Stomach (tissue), 9 donors: ENCODE measurements around the gene SLITRK3. TPM values are rescaled to one million over a fixed set of nuclear protein-coding genes. Genes with fewer than 3 reads are reported as not detected.

ENCODE experiments used
- DNase-seq, 2 donors: peaks; one replicate each; pipeline versions ENCODE4 v3.0.0 to v3.0.0-alpha.2; 2013 to 2019
- H3K27ac ChIP-seq, 5 donors: fragments of 200-600 bp in 4 of 5; sonication (generic) in 4 of 5; one replicate each; pipeline ENCODE4 v1.5.1; 2013 to 2019; ENCODE audit warnings: mild to moderate bottlenecking in 1 of 5, moderate library complexity in 1 of 5
- H3K27me3 ChIP-seq, 3 donors: fragments of 200-600 bp; sonication (generic); one replicate each; pipeline ENCODE4 v1.5.1; 2017 to 2019; ENCODE audit warnings: mixed run types in 1 of 3
- H3K36me3 ChIP-seq, 4 donors: fragments of 200-600 bp; sonication (generic); 1 replicate in 3 of 4; 2 replicates in 1 of 4; pipeline ENCODE4 v1.5.1; 2016 to 2019
- H3K4me1 ChIP-seq, 4 donors: fragments of 200-600 bp; sonication (generic); one replicate each; pipeline ENCODE4 v1.5.1; 2016 to 2019
- H3K4me3 ChIP-seq, 4 donors: fragments of 200-600 bp; sonication (generic) in 3 of 4; one replicate each; pipeline ENCODE4 v1.5.1; 2016 to 2019; ENCODE audit warnings: mild to moderate bottlenecking in 1 of 4
- H3K9me3 ChIP-seq, 4 donors: fragments of 200-600 bp; sonication (generic); one replicate each; pipeline ENCODE4 v1.5.1; 2016 to 2019
- EP300 ChIP-seq: sonication (generic); formaldehyde crosslinking; IDR thresholded peaks from one replicate; pipeline ENCODE4 v1.6.1; 2017; ENCODE audit warnings: antibody characterized with exemption
- POLR2A ChIP-seq, 4 donors: fragments of 450-650 bp; IDR thresholded peaks; one replicate each; pipeline ENCODE4 v1.6.1; 2016; ENCODE audit warnings: antibody characterized with exemption in 4 of 4, control low read depth in 2 of 4, mild to moderate bottlenecking in 1 of 4, moderate library complexity in 1 of 4
- POLR2AphosphoS5 ChIP-seq, 3 donors: sonication (generic); formaldehyde crosslinking; IDR thresholded peaks; one replicate each; pipeline ENCODE4 v1.6.1; 2016; ENCODE audit warnings: antibody characterized with exemption in 3 of 3
- WGBS, 5 donors: extraction: QIAGEN DNeasy Blood & Tissue Kit in 3 of 5; methylation state at CpG; one replicate each; pipeline versions ENCODE4 v1.1.5 to v1.1.7; 2013 to 2018; 5-methylcytosine and 5-hydroxymethylcytosine counted together
- intact Hi-C: fragments of 100-400 bp; cut with DNase I; formaldehyde crosslinking; loops from one replicate; pipeline ENCODE4 v1.15.1; 2023; ENCODE audit warnings: low total_unique reads
- polyA plus RNA-seq, 3 donors: library from polyadenylated mRNA; stranded (reverse); fragments of 200-250 nt; gene quantifications; one replicate each; pipeline ENCODE4 v1.2.3, GENCODE V29; 2013
- total RNA-seq, 5 donors: library from RNA; depleted of rRNA; stranded (reverse); fragments of >200 nt; gene quantifications; one replicate each; pipeline versions ENCODE4 v1.1.0 to v1.2.3, GENCODE V29; 2014 to 2016
- TF ChIP-seq, protein P1 (sequence below), 7 experiments: fragments of 450-650 bp in 4 of 7; fragments of 200-600 bp in 3 of 7; sonication (generic) in 3 of 7; IDR thresholded peaks; one replicate each; pipeline ENCODE4 v1.5.1; 2016 to 2019; ENCODE audit warnings: antibody characterized with exemption in 7 of 7, control low read depth in 2 of 7, mild to moderate bottlenecking in 1 of 7
- donor health status: healthy with polysubstance abuse.
- donor health status: Bipolar disorder and iron deficiency.
- donor health status: healthy.

SLITRK3 gene
- total and polyA plus RNA-seq, 8 donors, result 0.06 to 2.6 (median 0.60) TPM; not detected in 4

DNA sequence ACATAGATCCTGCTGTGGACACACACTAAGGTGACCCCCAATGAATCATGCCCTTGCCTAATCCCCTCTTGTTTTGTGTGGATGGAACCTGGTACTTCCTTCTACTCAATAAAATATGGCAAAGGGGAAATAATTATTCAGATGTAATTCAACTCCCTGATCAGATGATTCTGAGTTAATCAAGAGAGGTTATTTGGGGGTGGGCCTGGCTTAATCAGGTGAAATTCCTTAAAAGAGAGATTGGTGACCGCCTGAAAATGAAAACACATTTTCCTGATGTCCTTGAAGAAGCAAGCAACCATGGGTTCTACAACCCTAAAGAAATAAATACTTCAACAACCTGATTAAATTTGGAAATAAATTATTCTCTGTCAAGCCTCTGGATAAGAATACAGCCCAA is 8.3 kb upstream of the SLITRK3 start:
- 81 to 93% (median 90%) methylated on average over 1 of the region's 1 CpG for WGBS, 5 donors
- Histone ChIP-seq H3K27me3 (peaks cover 0 to 19% (median 6%) of the 10 kb centered on the region in 3 donors), H3K4me1 (peaks cover 0 to 9% (median 3%) of the 10 kb centered on the region in 4 donors), H3K4me3 (no peak overlapping the region), H3K36me3 (no peaks in the 10 kb centered on the region), H3K27ac (no peak overlapping the region), H3K9me3 (no peaks in the 10 kb centered on the region)
- no peak for DNase-seq
- intact Hi-C loops, result no loop called here
- TF ChIP-seq POLR2AphosphoS5 (IDR thresholded peaks at IDR 0.05), result no peak
- no peak for TF ChIP-seq EP300
- no peak for TF ChIP-seq POLR2A (IDR thresholded peaks at IDR 0.05)
- TF ChIP-seq, protein P1, sequence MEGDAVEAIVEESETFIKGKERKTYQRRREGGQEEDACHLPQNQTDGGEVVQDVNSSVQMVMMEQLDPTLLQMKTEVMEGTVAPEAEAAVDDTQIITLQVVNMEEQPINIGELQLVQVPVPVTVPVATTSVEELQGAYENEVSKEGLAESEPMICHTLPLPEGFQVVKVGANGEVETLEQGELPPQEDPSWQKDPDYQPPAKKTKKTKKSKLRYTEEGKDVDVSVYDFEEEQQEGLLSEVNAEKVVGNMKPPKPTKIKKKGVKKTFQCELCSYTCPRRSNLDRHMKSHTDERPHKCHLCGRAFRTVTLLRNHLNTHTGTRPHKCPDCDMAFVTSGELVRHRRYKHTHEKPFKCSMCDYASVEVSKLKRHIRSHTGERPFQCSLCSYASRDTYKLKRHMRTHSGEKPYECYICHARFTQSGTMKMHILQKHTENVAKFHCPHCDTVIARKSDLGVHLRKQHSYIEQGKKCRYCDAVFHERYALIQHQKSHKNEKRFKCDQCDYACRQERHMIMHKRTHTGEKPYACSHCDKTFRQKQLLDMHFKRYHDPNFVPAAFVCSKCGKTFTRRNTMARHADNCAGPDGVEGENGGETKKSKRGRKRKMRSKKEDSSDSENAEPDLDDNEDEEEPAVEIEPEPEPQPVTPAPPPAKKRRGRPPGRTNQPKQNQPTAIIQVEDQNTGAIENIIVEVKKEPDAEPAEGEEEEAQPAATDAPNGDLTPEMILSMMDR (IDR thresholded peaks at IDR 0.05), result no peak

DNA sequence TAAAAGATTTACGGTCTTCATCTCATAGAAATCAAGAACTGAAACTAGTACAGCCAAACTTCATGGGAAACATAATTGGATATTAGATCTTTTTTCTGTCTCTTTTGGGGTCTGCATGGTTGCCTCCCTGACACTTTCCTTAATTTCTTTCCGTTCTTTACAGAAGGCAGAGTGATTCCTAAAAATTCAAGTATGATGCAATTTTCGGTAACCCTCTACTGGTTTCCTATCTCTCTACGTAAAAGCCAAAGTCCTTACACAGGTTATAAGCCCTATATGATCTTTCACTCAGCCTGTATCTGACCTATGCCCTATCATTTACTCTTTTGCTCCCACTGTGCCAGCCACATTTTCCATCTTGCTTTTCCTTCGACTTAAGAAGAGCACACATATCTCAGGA is 6.8 kb upstream of the SLITRK3 start:
- Histone ChIP-seq H3K4me1 (peaks cover 0 to 9% (median 3%) of the 10 kb centered on the region in 4 donors), H3K36me3 (no peaks in the 10 kb centered on the region), H3K4me3 (no peak overlapping the region), H3K27ac (no peak overlapping the region), H3K9me3 (no peaks in the 10 kb centered on the region), H3K27me3 (peaks cover 0 to 31% (median 6%) of the 10 kb centered on the region in 3 donors)
- TF ChIP-seq POLR2A (IDR thresholded peaks at IDR 0.05), result no peak
- no peak for TF ChIP-seq EP300
- DNase-seq, result no peak
- 88 to 90% (median 88%) methylated on average over 5 of the region's 5 CpGs for WGBS, 5 donors
- intact Hi-C loops, result no loop called here

DNA sequence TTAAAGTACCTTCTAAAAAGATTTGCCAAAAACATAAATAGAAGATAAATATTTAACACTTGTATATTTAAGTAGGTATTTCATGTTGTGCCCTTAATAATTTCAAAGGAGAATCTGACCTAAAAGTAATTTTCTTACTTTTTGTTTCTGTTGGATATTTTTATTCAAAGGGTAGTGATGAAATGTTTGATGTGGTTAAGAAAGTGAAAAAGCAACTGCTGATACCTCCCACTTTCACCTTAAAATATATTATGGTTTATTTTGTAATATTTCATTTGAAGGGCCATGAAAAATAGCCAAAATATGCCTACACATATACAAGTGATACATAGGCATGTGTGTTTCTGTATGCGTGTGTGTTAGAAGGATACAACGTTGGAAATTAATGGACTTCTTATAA is 5.8 kb upstream of the SLITRK3 start:
- Histone ChIP-seq H3K36me3 (no peaks in the 10 kb centered on the region), H3K4me3 (no peak overlapping the region), H3K27ac (no peak overlapping the region), H3K27me3 (peaks cover 0 to 42% (median 15%) of the 10 kb centered on the region in 3 donors), H3K4me1 (peaks cover 0 to 7% (median 4%) of the 10 kb centered on the region in 4 donors), H3K9me3 (no peaks in the 10 kb centered on the region)
- intact Hi-C loops, result no loop called here
- 85 to 90% (median 86%) methylated on average over 2 of the region's 2 CpGs for WGBS, 5 donors
- no peak for DNase-seq
- TF ChIP-seq, protein P1 (IDR thresholded peaks at IDR 0.05), result no peak
- TF ChIP-seq POLR2A (IDR thresholded peaks at IDR 0.05) (no peak), EP300 (no peak), POLR2AphosphoS5 (IDR thresholded peaks at IDR 0.05) (no peak)

DNA sequence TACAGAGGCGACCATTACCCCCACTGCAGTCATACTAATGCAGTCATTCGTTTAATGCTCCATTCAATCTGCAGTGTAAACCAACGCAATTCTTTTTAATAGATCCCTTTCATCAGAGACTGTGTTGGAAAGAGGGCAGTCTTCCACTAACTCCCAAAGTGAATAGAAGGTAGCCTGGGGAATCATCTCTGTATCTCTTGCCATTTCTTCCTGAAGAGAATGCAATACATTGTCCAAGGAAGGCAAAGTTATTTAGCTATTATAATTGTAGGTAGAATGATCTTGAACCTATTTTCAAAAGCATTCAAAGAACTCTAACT is 1.3 kb upstream of the SLITRK3 start:
- Histone ChIP-seq H3K36me3 (no peaks in the 10 kb centered on the region), H3K27ac (no peak overlapping the region), H3K27me3 (peaks cover 4 to 87% (median 59%) of the 10 kb centered on the region in 3 donors), H3K4me3 (peak overlapping the region in 2 of 4 donors; percentile 42 to 43), H3K9me3 (no peaks in the 10 kb centered on the region), H3K4me1 (peaks cover 16 to 49% (median 38%) of the 10 kb centered on the region in 4 donors)
- DNase-seq, result no peak
- 7 to 24% (median 15%) methylated on average over 3 of the region's 3 CpGs for WGBS, 5 donors
- TF ChIP-seq, protein P1 (IDR thresholded peaks at IDR 0.05), result no peak
- TF ChIP-seq POLR2AphosphoS5 (IDR thresholded peaks at IDR 0.05) (no peak), EP300 (no peak), POLR2A (IDR thresholded peaks at IDR 0.05) (no peak)
- intact Hi-C loops, result no loop called here
